ENCODE results near the gene MAPK9.
"Not testable (repeated sequence)": the region's sequence is repeated elsewhere in the genome, so short reads cannot be mapped to it uniquely, and the experiment has no call there.

Gene MAPK9

GRCh38 chr5:180299014-180299413, 7.1 kb upstream of the MAPK9 start:
- DNase-seq (ENCODE audit: extremely low spot score, insufficient read length, low read depth); FAIRE-seq: not testable (repeated sequence)

GRCh38 chr5:180297587-180298282, 5.9 kb upstream of the MAPK9 start:
- FAIRE-seq (no peak), DNase-seq (ENCODE audit: extremely low spot score, insufficient read length, low read depth) (no peak)

- DNase-seq (ENCODE audit: extremely low spot score, insufficient read length, low read depth) = no peak
- no peak for FAIRE-seq
These were observed 4.9 kb upstream of the MAPK9 start for GRCh38 chr5:180296771-180297170.

- FAIRE-seq (no peak), DNase-seq (ENCODE audit: extremely low spot score, insufficient read length, low read depth) (no peak)
These were observed 3.2 kb upstream of the MAPK9 start for GRCh38 chr5:180294913-180295555.

- FAIRE-seq (no peak), DNase-seq (ENCODE audit: extremely low spot score, insufficient read length, low read depth) (no peak)
These were observed 2.5 kb upstream of the MAPK9 start for GRCh38 chr5:180294411-180294810.

GRCh38 chr5:180291234-180291940, 496 bp downstream of the MAPK9 start:
- peak; percentile 11 for DNase-seq (ENCODE audit: extremely low spot score, insufficient read length, low read depth)

GRCh38 chr5:180290568-180291233, 1.2 kb downstream of the MAPK9 start:
- FAIRE-seq = no peak
- DNase-seq (ENCODE audit: extremely low spot score, insufficient read length, low read depth) = no peak

More at GRCh38 chr5:180291234-180291940, 496 bp downstream of the MAPK9 start:
- no peak for FAIRE-seq

GRCh38 chr5:180289966-180290365, 1.9 kb downstream of the MAPK9 start:
- DNase-seq (ENCODE audit: extremely low spot score, insufficient read length, low read depth) = no peak
- no peak for FAIRE-seq

- FAIRE-seq = no peak
- DNase-seq (ENCODE audit: extremely low spot score, insufficient read length, low read depth) = no peak
These were observed 2.5 kb downstream of the MAPK9 start for GRCh38 chr5:180289433-180289832.

GRCh38 chr5:180287868-180288267, 4.0 kb downstream of the MAPK9 start:
- DNase-seq (ENCODE audit: extremely low spot score, insufficient read length, low read depth) = no peak
- no peak for FAIRE-seq

GRCh38 chr5:180287404-180287803, 4.5 kb downstream of the MAPK9 start:
- FAIRE-seq (no peak), DNase-seq (ENCODE audit: extremely low spot score, insufficient read length, low read depth) (no peak)

GRCh38 chr5:180284149-180284548, 7.7 kb downstream of the MAPK9 start:
- FAIRE-seq = no peak
- DNase-seq (ENCODE audit: extremely low spot score, insufficient read length, low read depth) = no peak

GRCh38 chr5:180283026-180283615, 8.8 kb downstream of the MAPK9 start:
- DNase-seq (ENCODE audit: extremely low spot score, insufficient read length, low read depth) = no peak
- FAIRE-seq = no peak

GRCh38 chr5:180282281-180282680, 9.6 kb downstream of the MAPK9 start:
- no peak for FAIRE-seq

GRCh38 chr5:180281706-180282105, 10.2 kb downstream of the MAPK9 start:
- no peak for FAIRE-seq
- no peak for DNase-seq (ENCODE audit: extremely low spot score, insufficient read length, low read depth)

More at GRCh38 chr5:180282281-180282680, 9.6 kb downstream of the MAPK9 start:
- no peak for DNase-seq (ENCODE audit: extremely low spot score, insufficient read length, low read depth)

GRCh38 chr5:180274695-180275094, 17.2 kb downstream of the MAPK9 start:
- DNase-seq (ENCODE audit: extremely low spot score, insufficient read length, low read depth) (no peak), FAIRE-seq (no peak)

- no peak for DNase-seq (ENCODE audit: extremely low spot score, insufficient read length, low read depth)
- no peak for FAIRE-seq
These were observed 20.7 kb downstream of the MAPK9 start for GRCh38 chr5:180271221-180271620.

- FAIRE-seq (no peak), DNase-seq (ENCODE audit: extremely low spot score, insufficient read length, low read depth) (no peak)
These were observed 32.6 kb downstream of the MAPK9 start for GRCh38 chr5:180259260-180259611.

GRCh38 chr5:180253036-180253824, 38.7 kb downstream of the MAPK9 start:
- FAIRE-seq (no peak), DNase-seq (ENCODE audit: extremely low spot score, insufficient read length, low read depth) (no peak)

- no peak for DNase-seq (ENCODE audit: extremely low spot score, insufficient read length, low read depth)
- no peak for FAIRE-seq
These were observed 40.0 kb downstream of the MAPK9 start for GRCh38 chr5:180251887-180252286.

Measured in GM18507 (cell line).